Measurements from ENCODE around the gene MZT1. TPM values are rescaled to one million over a fixed set of nuclear protein-coding genes. Genes with fewer than 3 reads are reported as not detected.

The MZT1 gene
- total RNA-seq, 2 experiments from 2014 or later = 14.7 to 20.0 TPM

- Mint-ChIP-seq H3K9me3 (no peaks in the 10 kb centered on the region), H3K4me3 (no peak overlapping the region), H3K27ac (no peak overlapping the region), H3K36me3 (ENCODE audit: low read depth) (no peaks in the 10 kb centered on the region), H3K4me1 (no peaks in the 10 kb centered on the region), H3K27me3 (peaks cover 13% of the 10 kb centered on the region)
- CTCF ChIA-PET = no interaction called here
- POLR2A ChIA-PET = no interaction called here
- DNase-seq = no peak
These were observed 64.9 kb downstream of the MZT1 start for GRCh38 chr13:72662548-72662947.

Other genes with a start within 250 kb of the MZT1 start
- gene BORA, start 294 bp upstream of the MZT1 start, total RNA-seq = 10 to 100 TPM; 31.1 to 32.0 TPM
- 10 to 100 TPM; 31.8 to 35.8 TPM for gene DIS3, start 54.3 kb upstream of the MZT1 start, total RNA-seq
- 10 to 100 TPM; 30.0 to 32.0 TPM for gene PIBF1, start 54.5 kb upstream of the MZT1 start, total RNA-seq

All from activated CD4-positive, alpha-beta T cell treated with anti-CD3 and anti-CD28 coated beads, Interleukin-2, amount 10 ng/mL, durations not matched to agents 7 days and 5 days (primary cell).